Measurements from ENCODE around the gene ACLY.
"Not testable (repeated sequence)": the region's sequence is repeated elsewhere in the genome, so short reads cannot be mapped to it uniquely, and the experiment has no call there.

ACLY gene

DNA sequence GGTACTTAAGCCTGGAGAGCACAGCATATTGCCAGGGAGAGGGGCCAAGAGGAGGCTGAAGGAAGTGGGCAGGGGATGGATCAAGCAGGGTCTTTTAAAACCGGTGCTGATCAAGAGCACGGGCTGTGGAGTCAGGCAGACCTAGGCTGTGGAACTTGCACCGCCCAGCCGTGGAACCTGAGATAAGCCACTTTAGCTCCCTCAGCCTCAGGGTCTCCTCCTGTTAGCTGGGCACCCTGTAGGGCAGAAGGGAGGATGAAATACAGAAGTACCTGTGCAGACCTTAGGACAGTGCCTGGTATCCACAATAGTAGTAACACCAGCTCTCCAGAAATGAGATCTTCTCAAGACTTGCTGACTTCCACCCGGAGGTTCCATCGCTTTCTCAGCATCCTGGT is 20.9 kb upstream of the ACLY start:
- DNase-seq (ENCODE audit: low read depth) = no peak

DNA sequence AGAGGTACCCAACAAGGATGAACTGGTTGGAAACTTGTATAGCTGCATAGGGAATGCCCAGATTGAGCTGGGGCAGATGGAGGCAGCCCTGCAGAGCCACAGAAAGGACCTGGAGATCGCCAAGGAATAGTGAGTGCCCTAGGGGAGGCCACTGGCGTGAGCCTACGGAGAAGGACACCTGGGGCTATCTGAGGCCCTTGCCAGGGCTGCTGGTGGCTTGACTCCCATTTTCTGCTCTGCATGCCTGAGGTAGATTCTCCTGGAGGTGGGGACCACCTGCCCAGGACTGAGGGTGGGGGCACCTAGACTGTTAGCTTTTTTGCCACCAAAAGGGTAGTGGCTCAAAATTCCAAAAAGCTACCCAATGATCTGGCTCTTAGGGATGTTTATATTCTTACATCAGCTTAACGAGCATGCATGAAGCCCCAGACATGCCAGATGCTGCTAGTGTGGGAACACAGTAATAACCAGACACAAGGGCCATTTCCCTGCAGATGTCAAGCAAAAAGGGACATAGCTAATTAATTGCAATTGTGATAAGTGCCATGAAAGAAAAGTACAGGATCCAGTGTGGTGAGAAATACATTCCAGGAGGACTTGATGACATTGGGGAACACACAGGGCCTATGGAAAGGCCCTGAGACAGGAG is 20.4 kb upstream of the ACLY start:
- no peak for DNase-seq (ENCODE audit: low read depth)

DNA sequence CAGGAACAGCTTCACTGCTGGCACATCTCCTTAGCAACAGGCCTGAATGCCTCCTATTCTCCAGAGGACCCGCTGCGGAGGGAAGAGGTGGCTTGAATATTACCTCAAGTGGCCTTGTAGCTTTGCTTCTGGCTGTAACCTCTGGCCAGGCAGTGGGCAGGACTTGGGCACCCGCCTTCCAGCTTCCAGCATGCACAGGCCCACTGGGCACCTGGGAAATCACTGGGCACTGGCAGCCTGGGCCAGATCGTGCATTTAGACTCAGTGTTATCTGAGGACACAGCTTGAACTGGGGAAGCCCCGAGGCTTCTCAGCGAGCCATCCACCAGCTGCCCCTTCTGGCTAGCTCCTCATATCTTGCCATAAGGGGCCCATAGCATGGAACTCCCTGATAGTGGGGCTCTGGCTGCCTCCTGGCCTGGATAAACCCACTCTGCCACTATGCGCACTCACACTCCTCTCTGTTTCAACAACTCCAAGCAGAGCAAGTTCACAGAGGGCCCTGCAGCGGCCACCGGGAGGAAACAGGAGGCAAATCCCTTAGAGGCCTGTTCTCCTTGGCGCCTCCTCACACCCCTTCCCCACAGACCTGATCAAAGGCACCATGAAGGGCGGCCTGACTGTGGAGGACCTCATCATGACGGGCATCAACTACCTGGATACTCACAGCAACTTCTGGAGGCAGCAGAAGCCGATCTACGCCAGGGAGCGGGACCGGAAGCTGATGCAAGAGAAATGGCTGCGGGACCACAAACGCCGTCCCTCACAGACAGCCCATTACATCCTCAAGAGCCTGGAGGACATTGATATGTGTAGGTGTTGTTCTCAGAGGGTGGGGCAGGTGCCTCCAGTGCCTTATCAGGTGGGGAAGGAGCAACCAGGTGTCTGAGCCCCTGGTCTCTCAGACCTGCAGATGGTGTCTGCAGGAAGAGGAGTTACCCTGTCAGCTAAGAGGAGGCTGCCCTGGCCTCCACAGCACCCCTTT is 19.5 kb upstream of the ACLY start:
- no peak for DNase-seq (ENCODE audit: low read depth)

DNA sequence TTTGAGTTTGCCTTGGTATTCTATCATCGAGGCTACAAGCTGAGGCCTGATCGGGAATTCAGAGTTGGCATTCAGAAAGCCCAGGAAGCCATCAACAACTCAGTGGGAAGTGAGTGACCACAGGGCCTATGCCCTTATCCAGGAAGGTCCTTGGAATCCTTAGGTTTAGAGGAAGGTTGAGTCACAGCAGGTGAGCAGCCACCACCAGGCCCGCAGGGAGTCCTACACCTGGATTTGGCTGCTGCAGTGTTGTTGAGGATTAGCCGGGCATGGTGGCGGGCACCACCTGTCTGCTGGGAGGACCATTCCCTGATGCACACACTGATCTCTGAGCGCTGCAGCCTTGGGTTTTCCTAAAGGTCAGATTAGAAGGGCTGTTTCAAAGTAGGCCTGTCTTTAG is 16.9 kb upstream of the ACLY start:
- no peak for DNase-seq (ENCODE audit: low read depth)

DNA sequence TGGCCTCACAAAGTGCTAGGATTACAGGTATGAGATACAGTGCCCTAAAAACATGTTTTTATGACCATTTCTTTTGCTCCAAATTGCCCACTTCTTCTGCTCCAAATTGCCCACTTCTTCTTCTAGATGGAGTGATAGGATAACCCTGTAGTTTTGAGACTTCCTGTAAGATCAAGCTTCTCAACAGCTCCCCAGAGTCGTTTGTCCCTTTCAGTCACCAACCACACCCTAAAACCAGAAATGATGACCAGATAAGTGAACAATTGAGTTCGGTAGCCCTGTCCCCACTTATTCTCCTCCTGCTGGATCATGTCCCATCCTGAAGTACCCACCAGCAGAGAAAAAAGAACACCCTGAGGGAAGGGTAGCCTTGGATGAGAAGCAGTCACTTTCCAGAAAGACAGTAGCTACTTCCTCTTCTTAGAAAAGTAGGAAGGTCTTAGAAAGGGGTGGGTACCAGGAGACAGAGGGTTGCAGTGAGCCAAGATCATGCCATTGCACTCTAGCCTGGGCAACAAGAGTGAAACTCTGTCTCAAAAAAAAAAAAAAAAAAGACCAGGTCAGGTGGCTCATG is 14.2 kb upstream of the ACLY start:
- no peak for DNase-seq (ENCODE audit: low read depth)

DNA sequence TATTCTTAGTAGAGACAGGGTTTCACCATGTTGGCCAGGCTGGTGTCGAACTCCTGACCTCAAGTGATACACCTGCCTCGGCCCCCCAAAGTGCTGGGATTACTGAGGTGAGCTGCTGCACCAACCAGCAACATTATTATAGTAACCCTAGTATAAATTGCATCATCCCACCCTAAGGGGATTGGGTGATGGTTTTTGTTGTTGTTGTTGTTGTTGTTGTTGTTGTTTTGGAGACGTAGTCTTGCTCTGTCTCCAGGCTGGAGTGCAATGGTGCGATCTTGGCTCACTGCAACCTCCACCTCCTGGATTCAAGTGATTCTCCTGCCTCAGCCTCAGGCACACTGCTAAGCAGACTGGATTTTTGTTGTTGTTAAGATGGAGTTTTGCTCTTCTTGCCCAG is 13.0 kb upstream of the ACLY start:
- not testable (repeated sequence) for DNase-seq (ENCODE audit: low read depth)

DNA sequence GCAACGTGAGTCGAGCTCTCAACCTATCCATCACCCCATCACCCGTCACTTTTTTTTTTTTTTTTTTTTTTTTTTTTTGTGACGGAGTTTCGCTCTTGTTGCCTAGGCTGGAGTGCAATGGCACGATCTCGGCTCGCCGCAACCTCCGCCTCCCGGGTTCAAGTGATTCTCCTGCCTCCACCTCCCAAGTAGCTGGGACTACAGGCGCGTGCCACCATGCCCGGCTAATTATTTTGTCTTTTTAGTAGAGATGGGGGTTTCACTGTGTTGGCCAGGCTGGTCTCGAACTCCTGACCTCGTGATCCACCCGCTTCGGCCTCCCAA is 12.0 kb upstream of the ACLY start:
- not testable (repeated sequence) for DNase-seq (ENCODE audit: low read depth)

DNA sequence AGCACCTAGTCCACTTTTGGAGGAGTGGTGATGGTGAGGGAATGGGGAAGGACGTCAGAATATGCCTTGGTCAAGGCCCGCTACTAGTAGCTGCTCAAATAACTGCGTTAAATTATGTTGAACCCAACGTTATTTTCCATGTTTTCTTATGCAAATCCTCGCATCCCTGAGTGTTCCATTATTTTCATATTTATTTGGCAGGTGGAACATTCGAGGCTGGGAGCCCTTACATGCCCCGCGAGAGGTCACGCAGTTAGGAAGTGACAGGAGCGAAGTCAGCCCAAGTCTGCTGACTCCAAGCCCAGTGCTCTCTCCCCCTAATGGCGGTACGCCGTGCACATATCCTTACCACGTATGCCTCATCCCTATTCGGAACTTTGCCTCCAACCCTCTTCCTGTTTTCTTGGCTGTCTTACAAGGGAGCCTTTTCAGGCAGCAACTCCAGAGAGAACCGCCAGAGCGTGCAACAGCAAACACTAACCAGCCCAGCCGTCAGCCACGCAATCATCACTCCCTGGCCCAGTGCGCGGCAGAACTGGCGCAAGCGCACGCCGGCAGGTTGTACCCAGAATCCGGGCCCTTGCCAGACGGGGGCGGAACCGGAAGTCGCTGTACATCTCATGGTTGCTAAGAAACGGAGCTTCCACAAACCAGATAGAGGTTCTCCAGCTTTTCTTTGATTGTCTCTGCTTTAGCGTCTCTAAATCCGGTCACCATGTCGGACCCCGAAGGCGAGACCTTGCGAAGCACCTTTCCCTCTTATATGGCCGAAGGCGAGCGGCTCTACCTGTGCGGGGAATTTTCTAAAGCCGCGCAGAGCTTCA is 11.5 kb upstream of the ACLY start, which contains the start of gene ODAD4:
Gene ODAD4 (plus strand): TSS at position 609 of the 824 bp plus-strand sequence. CDS start 107 bp downstream, at position 716.
- DNase-seq (ENCODE audit: low read depth) = peak; percentile 93

DNA sequence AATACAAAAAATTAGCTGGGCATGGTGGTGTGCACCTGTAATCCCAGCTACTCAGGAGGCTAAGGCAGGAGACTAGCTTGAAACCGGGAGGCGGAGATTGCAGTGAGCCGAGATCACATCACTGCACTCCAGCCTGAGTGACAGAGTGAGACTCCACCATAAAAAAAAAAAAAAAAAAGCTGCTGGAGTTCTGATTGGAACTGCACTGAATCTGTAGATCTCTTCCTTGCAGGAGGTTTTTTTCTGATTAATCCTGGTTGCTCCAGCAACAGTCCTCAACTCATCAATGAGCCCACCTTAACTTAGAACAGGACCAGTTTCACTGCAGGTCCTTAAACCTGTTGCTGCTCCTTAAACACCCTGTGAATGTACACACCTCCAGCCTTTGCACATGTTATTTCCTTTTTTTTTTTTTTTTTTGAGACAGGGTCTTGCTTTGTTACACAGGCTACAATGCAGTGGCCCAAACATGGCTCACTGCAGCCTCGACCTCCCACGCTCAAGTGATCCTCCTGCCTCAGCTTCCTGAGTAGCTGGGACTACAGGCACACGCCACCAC is 10.0 kb upstream of the ACLY start:
- DNase-seq (ENCODE audit: low read depth) = no peak

DNA sequence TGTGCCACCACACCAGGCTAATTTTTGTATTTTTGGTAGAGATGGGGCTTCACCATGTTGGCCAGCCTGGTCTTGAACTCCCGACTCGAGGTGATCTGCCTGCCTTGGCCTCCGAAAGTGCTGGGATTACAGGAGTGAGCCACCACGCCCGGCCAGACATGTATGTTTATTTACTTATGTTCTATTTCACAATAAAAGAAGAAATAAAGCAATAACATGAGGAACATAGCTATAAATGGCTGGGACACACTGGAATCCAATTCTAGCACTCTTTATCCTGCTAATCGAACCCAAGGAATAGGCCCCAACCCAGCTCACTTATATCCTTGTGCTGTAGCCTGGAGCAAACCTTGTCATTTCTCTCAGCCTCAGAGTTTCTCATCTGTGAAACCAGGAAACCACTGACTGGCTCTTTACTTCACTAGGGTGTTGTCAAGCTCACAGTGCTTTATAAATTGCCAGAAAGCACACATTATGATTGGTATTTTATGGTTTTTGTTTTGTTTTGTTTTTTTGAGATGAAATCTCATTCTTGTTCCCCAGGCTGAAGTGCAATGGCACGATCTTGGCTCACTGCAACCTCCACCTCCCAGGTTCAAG is 7.3 kb upstream of the ACLY start:
- DNase-seq (ENCODE audit: low read depth) = no peak

DNA sequence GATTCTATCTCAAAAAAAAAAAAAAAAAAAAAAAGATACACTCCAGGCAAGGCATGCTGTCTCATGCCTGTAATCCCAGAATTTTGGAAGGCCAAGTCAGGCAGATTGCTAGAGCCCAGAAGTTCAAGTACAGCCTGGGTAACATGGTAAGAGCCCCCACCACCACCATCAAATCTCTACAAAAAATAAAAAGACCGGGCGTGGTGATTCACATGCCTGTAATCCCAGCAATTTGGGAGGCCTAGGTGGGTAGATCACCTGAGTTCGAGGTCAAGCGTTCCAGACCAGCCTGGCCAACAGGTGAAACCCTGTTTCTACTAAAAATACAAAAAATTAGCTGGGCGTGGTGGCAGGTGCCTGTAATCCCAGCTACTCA is 1.8 kb upstream of the ACLY start:
- DNase-seq (ENCODE audit: low read depth) = no peak

DNA sequence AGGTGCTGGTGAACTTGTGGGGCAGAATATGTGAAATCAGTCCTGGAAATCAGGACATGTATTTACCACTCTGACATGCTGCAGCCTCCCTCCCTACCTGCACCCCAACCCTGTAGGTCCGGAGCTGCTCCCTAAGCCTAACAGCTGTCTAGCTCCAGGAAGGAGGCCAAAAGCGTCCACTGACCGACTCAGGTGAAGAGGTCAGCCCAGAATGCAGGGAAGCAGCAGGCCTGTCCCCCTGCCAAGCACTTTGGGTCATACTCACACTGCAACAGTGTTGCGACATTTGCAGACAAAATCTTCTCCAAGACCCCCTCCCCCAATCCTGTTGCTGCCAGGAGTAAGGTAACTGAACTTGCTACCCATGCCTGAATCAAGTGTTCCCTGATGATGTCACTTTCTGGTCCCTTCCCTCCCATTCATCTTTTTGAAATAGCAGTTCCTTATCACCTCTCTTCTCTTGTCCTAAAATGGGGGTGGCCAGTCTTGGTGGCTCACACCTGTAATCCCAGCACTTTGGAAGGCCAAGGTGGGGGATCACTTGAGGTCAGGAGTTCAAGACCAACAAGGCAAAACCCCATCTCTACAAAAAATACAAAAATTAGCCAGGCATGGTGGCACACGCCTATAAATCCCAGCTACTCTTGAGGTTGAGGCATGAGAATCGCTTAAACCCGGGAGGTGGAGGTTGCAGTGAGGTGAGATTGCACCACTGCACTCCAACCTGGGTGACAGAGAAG is 1.3 kb upstream of the ACLY start:
- DNase-seq (ENCODE audit: low read depth) = no peak

DNA sequence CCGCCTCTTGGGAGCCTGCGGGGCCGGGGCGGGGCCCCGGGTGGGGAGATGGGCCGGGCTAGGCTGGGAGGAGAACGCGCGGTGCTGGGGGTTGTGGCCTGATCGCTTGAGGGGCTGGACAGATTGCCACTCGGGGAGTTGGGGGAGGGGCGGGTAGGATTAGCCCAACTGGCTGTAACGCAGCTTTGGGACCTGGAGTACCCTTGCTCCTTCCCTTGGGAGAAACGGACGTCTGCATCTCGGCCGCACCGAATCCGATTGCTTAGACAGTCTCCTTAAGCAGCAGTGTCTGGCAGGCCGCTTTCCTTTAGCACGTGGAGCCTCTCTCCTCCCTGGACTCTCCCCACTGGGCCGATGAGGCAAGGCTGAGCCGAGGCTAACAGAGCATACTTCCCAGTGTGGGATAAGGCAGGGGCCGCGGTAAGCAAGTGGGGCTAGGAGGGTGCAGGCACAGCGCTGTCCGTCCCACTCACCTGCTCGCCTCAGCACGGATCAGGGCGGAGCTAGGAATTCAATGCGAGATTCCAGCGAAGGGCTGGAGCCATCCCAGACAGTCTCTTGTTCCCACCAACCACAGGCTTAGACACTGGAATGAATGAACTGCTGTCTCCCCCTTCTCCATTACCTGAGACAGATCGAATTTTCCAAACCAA is 540 bp upstream of the ACLY start:
- no peak for DNase-seq (ENCODE audit: low read depth)

DNA sequence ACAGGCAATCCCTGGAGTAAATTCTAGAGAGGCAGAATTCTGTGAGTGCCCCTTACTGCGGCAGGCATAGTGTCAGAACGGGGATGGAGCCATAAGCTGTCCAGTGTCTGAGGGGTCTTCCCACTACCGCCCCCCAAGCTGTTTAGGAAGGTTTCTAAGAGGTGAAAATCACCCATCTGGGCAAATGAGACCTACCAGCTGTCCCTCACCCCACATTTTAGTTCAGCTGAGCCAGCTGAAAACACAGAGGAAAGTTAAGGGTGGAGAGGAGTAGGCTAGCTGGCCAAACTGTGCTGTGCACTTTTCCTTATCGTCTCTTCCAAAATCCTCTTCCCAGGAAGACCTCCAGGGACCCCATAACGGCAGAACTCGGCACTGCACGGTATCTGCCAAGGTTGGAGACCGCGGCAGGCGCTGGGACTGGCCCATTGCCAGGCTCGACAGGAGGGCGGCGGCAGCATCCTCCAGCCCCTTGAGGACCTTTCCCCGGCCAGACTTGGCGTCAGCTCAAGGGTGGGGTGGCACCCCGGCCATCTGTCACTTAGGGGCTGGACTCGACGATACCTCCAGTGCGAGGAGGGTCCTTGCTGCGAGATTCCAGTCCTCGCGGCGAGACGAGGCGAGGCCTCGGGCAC is 955 bp downstream of the ACLY start:
- DNase-seq (ENCODE audit: low read depth) = peak; percentile 13

DNA sequence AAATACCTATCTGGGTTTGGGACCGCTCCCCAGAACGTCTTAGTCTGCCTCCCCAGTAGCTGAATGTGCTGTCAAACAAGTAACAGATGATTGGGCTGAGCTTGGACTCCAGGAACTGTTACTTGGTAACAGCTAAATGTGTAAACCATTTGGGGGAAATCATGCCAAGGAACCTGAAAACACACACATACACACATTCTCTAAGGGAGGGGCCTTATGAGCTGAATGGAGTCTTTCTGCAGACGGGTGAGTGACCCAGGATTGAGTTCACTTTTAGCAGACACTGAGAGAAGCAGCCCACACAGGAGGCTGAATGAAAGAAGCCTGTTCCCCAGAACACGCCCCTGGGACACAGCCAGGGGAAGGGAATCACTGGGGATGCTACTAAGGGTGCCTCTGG is 1.6 kb downstream of the ACLY start:
- no peak for DNase-seq (ENCODE audit: low read depth)

DNA sequence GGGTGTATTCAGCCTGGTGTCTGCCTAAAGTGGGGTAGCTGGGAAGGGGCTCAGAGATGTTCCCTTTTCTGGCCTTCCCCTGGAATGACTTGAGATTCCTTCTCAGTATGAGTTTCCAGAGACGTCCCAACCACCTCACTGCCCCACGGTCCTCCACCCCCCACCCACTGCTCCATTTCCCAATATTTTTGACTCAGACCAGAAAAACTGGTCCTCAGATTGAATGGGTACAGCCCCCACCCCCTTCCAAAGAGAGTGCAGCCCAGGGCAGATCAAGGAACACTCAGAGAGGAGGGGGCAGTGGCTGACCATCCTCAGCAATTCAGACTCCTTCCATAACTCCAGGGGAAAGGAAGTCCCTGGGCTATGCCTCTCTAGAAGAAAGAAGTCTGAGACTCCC is 3.2 kb downstream of the ACLY start:
- no peak for DNase-seq (ENCODE audit: low read depth)

DNA sequence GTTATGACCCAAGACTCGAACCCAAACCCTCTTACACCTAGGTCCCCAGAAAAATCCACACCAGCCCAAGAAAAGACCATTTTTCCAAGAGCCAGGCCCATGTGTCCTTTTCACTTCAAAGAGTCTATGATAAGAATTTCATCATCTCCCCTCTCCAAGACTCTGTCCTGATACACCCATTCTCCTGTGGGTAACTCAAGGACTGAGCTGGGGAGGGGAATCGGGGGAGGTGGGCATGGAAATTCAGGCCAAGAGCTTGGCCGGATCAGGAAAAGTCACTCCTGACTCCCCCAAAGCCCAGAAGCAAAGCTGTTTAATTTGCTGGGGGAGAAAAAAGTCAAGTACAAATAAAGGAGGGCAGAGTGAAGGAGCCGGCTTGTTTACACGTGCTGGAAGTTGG is 3.7 kb downstream of the ACLY start:
- DNase-seq (ENCODE audit: low read depth) = no peak

DNA sequence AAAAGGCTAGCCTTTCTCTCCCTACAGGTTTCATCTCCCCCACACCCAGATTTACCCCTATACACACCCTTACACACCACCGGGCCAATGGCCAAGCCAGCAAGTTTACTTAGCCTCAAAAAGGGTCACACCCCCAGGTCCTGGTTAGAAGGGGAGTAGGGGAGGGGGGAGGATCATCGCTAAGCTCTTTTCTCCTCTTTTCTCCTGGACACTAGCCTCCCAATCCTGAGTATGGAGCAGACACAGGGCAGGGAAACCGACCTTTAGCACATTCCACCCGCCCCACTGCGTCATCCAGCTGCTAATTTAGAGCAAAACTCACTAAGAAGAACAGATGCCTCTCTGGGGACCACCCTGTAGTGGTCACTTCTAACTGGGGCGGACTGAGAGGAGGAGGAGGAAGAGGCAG is 4.4 kb downstream of the ACLY start:
- DNase-seq (ENCODE audit: low read depth) = no peak

DNA sequence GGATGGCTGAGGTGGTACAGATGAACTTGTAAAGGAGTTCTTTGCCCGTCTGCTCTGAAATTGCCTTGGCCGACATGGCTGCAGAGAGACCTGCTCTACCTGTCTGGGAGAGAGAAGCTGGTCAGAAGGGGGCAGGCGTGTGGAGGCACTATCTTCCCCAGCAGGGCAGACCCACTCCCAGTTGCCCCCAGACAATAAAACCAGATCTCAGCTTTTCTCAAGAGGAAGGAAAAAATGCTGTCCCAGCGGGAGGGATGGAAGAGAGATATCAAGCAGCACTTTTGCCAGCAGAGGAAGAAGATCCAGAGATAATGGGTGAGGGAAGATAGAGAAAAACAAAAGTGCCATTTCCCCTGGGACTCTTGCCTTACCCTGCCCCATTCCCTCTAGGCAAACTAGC is 5.0 kb downstream of the ACLY start:
- DNase-seq (ENCODE audit: low read depth) = no peak

DNA sequence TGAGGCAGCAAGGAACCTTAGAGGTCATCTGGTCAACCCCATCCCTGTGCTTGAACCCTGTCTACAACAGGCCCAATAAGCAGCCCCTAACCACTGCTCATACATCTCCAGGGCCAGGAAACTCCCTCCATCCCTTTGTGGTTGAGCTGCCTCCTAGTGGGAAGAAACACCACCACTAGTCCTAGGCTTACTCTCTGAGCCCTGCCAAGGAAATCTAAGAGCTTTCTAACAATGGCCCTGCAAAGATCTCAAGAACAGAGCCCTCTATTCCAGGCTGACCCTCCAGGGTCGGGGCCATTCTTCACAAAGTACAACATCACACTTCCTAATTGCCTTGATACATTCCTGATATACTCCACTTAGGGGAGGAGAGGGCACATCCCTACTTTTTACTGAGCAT is 5.8 kb downstream of the ACLY start:
- no peak for DNase-seq (ENCODE audit: low read depth)
